ENCODE data around the gene ZNF174.

Gene ZNF174

DNA sequence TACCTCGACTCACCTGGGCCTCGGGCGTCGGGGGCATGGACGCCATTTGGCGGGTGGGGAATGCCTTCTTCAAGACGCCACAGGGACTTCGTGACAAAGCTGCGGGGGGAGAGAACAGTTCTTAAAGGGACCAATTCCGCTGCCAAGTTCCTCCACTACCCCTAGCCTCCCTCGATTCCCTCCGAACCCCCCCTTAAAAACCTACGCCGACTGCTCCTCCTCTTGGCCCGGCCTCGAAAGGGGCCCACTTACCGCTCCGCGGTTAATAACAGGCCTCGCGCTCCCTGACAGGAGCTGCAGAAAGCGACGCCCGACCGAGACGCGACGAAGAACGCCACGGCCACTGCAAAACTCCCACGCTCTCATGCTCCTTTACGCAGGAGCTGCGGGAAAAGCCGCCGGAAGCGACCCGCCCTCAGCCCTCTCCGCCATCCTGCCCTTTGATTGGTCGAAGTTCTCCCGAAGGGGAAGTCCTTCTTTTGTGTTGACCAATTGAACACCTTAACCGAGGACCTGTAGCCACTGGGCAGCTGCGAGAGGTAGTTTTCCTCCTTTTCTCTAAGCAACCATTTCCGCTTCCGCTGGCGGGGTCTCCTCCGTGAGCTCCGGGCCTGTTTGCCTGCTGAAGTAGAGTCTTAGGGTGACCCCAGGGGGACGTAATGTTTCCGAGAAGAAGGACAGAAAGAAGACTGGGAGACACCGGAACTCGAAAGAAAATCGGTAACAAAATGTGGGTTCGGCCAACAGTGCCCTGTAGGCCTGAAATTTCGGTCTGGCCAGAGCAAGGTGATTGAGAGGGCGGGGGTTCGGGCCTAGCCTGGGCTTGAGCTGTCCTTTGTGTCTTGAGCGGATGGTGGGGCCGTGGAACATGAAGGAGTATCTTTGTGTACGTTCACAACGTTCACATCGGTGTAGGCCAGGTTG lies 42.4 kb downstream of the ZNF174 start, which contains the start of the genes NAA60 and ZNF597:
Gene NAA60 (plus strand): TSS at position 573 of the 924 bp plus-strand sequence. CDS start 32,548 bp downstream, outside the sequence.
Gene ZNF597 (minus strand): TSS at position 397 of the 924 bp plus-strand sequence. CDS start 351 bp downstream, at position 46.
- TF ChIP-seq, protein P1, sequence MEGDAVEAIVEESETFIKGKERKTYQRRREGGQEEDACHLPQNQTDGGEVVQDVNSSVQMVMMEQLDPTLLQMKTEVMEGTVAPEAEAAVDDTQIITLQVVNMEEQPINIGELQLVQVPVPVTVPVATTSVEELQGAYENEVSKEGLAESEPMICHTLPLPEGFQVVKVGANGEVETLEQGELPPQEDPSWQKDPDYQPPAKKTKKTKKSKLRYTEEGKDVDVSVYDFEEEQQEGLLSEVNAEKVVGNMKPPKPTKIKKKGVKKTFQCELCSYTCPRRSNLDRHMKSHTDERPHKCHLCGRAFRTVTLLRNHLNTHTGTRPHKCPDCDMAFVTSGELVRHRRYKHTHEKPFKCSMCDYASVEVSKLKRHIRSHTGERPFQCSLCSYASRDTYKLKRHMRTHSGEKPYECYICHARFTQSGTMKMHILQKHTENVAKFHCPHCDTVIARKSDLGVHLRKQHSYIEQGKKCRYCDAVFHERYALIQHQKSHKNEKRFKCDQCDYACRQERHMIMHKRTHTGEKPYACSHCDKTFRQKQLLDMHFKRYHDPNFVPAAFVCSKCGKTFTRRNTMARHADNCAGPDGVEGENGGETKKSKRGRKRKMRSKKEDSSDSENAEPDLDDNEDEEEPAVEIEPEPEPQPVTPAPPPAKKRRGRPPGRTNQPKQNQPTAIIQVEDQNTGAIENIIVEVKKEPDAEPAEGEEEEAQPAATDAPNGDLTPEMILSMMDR (IDR thresholded peaks at IDR 0.05; ENCODE audit: low read depth, low read length), result no peak
- H3K4me3 ChIP-seq (ENCODE audit: low read depth, low read length), result peak within 1 kb of the TSS; percentile 76

DNA sequence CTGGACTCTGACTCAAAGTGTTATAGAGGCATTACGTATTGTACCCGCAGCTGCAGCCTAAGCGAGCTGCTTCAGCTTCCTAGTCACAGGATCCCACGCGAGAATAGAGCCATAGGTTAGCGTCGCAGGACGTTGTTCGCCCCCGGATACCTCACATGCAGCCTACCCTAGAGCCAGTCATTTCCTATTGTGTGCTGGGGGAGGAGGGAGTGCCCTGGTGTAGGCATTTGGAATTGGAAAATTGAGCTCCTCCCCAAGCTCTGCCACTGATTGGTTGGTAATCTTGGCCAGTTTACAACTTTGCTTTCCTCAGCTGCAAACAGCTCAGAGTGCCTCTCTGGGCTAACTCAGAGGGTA lies 43.0 kb downstream of the ZNF174 start:
- H3K4me3 ChIP-seq (ENCODE audit: low read depth, low read length), result peak overlapping the region; percentile 76
- TF ChIP-seq, protein P1 (IDR thresholded peaks at IDR 0.05; ENCODE audit: low read depth, low read length), result no peak

DNA sequence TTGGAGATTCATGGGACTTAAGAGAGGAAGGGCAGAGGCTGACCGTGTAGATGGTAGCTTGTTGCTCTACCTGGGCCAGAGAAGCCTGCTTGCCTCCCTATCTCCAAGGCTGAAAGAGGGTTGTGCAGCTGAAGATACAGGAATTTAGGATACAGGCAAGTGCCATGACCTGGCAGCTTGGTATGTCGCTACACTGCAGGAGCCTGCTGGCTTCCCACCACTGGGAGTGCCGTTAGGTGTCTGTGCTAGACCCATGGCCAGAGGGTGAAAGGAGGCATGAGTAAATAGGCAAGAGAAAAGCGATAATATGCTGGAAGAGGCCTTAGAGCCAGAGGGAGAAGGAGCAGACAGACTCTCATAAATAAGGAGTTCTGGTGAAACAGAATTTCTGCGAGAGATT lies 53.1 kb downstream of the ZNF174 start:
- H3K4me3 ChIP-seq (ENCODE audit: low read depth, low read length), result no peak overlapping the region
- TF ChIP-seq, protein P1 (IDR thresholded peaks at IDR 0.05; ENCODE audit: low read depth, low read length), result no peak

DNA sequence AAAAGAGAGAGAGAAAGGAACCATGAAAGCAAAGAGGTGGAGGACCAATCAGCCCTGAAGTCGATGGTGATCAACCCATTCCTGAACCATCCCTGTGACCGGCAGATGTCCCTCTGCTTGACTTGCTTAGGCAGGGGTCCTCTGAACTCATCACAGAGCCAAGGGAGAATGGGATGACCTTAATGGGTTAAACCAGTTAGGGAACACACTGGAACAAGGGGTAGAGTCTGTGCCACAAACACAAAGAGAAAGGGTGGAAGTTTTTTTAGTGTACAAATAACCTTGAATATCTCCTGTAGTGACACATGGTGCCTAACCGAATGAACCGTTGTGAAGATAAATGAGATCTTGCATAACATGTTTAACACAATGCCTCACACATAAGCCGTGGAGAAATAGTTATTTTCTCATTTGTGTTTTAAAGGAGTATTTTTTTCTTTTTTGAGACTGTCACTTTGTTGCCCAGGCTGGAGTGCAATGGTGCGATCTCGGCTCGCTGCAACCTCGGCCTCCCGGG lies 53.7 kb downstream of the ZNF174 start:
- TF ChIP-seq, protein P1 (IDR thresholded peaks at IDR 0.05; ENCODE audit: low read depth, low read length), result no peak
- no peak overlapping the region for H3K4me3 ChIP-seq (ENCODE audit: low read depth, low read length)

DNA sequence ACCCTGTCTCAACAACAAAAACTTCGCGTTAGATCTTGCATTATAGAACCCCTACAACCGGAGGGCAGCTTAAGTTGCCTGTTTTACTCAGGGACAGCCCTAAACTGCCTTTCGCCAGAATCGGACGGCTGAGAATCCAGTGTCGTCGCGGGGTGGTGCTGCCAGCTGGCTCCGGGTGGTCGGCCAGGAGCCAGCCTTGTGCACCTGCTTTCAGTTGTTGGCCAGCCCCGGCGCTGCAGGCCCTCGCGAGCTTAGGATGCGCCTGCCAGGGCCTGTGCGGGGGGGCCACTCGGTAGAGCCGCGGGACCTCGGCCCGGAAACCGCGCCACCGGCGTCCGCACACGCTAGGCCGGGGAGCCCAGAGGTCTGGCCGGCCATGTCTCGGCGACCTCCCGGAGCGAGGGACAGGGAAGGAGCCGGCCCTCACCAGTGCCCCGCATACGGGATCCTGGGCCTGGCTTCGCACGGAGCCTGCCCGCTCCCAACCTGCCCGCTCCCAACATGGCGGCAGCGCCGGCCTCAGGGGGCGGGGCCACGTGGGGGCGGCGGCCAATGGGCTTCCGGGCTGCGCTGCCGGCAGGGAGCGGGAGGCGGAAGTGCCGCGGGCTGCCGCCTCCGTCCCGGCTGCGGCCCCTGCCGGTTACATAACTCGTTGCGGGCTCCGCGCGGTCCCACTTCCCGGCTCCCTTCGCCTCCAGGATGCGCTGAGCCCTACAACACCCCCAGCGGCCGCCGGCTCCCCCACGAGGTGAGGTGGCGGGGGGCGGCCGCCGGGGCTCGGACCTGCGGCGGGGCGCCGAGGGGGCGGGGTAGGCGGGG lies 56.6 kb downstream of the ZNF174 start:
- TF ChIP-seq, protein P1 (IDR thresholded peaks at IDR 0.05; ENCODE audit: low read depth, low read length), result peak; percentile 20; the same call in 1 of the 2 replicates

DNA sequence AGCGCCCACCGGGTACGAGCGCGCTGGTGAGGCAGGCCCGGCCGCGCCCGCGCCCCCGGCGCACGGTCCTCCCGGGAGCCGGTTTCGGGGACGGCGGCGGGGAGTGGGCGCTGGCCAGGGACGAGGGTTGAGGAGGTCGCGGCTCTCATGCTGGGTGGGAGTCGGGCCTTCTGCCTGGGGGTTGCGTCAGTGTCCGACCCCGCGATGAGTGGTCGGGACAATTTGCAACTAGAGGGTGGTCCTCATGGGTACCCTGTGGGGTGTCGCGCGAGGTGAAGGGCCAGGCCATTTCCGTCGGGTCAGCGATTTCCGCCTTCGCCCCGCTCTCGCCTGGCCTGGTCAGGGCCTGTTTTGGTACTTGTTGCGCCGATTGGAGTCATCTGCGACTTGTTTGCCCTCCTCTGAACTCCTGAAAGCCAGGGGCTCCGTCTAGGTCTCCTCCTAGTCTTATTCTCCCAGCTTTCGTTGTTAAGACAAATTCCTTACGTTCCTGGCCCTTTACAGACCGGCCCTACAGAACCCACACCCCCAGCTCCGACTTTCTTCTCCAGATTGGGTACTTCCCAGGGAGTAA lies 57.4 kb downstream of the ZNF174 start:
- TF ChIP-seq, protein P1 (IDR thresholded peaks at IDR 0.05; ENCODE audit: low read depth, low read length), result no peak
- H3K4me3 ChIP-seq (ENCODE audit: low read depth, low read length), result peak overlapping the region; percentile 88

More for the DNA sequence above, 56.6 kb downstream of the ZNF174 start:
- peak overlapping the region; percentile 88 for H3K4me3 ChIP-seq (ENCODE audit: low read depth, low read length)

All from WI38 (cell line).